ENCODE measurements around the gene MRTFB. TPM values are rescaled to one million over a fixed set of nuclear protein-coding genes. Genes with fewer than 3 reads are reported as not detected.

The MRTFB gene
- 8.8 and 12.0 TPM in 2 replicates for total RNA-seq

GRCh38 chr16:14070877-14071575, at the start of gene MRTFB:
TSS of gene MRTFB (plus strand) at chr16:14071319. CDS start at chr16:14140607, 69,288 bp downstream.

Other genes with a start within 250 kb of the MRTFB start
- gene ERCC4, start 151.2 kb upstream of the MRTFB start, total RNA-seq, result 7.8 and 20.7 TPM in 2 replicates